T-helper 9 cell (primary cell): Measurements from ENCODE around the gene TTC36.
"Not testable (repeated sequence)": the region's sequence is repeated elsewhere in the genome, so short reads cannot be mapped to it uniquely, and the experiment has no call there.

Source experiments
- DNase-seq: peaks from one replicate; pipeline ENCODE4 v3.0.0-alpha.2; 2020

The TTC36 gene

DNA sequence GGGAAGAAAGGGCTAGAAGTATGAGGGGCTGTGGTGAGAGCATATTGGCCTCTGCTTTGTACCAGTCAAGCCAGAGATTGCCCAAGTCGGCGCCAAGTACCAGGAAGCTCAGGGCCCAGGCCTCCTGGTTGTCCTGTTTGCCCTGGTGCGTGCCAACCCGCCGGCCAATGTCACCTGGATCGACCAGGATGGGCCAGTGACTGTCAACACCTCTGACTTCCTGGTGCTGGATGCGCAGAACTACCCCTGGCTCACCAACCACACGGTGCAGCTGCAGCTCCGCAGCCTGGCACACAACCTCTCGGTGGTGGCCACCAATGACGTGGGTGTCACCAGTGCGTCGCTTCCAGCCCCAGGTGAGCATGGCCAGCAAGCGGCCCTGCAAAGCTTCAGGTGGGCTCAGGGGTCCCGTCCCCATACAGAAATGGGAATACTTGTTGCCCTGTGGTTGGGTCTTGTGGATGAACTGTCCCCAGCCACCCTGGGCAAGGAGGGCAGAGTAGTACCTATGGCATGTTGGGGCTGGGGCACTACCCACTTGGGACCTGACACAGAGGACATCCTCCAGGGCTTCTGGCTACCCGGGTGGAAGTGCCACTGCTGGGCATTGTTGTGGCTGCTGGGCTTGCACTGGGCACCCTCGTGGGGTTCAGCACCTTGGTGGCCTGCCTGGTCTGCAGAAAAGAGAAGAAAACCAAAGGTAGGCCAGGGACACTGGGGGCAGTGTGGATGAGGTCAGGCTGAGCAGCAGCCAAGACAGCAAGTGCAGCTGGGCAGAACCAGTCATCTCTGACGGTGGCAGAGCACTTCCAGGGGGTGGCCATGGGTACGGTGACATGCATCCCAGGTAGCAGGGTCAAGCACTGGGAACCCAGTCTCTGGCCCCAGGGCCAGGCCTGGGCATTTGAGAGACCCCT, 5.8 kb downstream of the TTC36 start:
- no peak for DNase-seq

DNA sequence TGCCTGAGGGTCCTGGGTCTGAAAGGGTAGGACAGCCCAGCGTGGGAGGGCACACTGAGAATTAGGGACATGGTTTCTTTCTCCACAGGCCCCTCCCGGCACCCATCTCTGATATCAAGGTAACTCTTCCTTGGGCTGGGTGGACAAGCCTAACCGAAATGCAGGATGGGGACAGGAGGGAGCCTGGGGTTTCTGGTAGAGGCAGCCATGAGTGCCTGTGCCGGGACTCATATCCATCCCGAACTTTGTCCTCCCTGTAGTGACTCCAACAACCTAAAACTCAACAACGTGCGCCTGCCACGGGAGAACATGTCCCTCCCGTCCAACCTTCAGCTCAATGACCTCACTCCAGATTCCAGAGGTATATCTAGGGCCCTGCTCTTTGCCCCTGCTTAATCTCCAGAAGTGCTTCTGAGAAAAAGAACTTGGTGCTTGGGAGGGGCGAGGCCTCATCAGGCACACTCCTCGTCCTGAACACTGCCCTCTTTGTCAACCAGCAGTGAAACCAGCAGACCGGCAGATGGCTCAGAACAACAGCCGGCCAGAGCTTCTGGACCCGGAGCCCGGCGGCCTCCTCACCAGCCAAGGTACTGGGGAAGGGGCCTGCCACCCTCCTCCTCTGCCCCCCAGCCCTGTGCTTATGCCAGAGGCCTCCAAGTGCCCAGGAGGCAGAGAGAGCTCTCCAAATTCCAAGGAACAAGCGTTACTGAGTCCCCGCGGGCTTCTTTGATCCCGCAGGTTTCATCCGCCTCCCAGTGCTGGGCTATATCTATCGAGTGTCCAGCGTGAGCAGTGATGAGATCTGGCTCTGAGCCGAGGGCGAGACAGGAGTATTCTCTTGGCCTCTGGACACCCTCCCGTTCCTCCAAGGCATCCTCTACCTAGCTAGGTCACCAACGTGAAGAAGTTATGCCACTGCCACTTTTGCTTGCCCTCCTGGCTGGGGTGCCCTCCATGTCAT, 6.8 kb downstream of the TTC36 start:
- DNase-seq: no peak

DNA sequence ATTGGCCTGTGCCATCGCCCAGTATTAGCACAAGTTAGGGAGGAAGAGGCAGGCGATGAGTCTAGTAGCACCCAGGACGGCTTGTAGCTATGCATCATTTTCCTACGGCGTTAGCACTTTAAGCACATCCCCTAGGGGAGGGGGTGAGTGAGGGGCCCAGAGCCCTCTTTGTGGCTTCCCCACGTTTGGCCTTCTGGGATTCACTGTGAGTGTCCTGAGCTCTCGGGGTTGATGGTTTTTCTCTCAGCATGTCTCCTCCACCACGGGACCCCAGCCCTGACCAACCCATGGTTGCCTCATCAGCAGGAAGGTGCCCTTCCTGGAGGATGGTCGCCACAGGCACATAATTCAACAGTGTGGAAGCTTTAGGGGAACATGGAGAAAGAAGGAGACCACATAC, 8.0 kb downstream of the TTC36 start:
- DNase-seq: no peak

DNA sequence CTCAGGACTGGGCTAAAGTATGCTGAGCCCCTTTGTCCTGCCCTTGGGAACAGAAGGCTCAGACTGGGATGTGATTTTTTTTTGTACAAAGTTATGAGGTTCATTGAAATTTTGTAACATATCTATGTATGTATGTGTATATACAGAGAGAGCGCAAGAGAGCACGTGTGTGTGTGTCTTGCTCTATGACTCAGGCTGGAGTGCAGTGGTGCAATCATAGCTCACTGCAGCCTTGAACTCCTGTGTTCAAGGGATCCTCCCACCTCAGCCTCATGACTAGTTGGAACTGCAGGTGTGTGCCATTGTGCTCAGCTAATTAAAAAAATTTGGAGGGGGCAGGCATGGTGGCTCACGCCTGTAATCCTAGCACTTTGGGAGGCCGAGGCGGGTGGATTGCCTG, 9.5 kb downstream of the TTC36 start:
- no peak for DNase-seq

DNA sequence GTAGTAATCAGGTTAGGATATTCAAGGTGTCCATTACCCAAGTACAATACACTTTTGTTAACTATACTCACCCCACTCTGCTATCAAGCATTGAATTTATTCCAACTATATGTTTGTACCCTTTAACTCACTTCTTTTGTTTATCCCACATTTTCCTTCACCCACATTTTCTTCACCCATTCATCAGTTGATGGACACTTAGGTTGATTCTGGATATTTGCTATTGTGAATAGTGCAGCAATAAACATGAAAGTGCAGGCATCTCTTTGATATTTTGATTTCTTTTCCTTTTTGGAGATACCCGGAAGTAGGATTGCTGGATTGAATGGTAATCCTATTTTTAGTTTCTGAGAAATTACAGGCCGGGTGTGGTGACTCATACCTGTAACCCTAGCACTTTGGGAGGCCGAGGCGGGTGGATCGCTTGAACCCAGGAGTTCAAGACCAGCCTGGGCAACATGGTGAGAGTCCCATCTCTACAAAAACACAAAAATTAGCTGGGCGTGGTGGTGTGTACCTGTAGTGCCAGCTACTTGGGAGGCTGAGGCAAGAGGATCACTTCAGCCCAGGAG, 10.2 kb downstream of the TTC36 start:
- no peak for DNase-seq

- DNase-seq: no peak
These were observed 16.9 kb downstream of the TTC36 start for GRCh38 chr11:118544010-118544646.

DNA sequence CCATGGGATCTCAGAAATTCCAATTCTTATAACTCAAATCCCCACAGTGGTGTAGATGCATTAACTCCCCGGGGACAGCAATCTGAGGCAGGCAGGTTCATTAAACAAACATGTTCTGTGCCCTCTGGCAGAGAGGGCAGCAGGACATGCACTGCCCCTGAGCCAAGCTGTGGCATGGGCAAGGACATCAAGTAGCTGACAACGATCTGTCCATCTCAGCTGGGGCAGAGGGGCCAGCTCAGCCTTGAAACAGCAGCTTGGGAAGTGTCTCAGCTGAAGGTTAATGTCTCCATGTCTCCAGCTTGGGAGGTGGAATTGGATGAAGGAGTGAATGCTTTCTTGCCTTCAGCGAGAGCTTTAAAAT, 17.4 kb downstream of the TTC36 start:
- no peak for DNase-seq

DNA sequence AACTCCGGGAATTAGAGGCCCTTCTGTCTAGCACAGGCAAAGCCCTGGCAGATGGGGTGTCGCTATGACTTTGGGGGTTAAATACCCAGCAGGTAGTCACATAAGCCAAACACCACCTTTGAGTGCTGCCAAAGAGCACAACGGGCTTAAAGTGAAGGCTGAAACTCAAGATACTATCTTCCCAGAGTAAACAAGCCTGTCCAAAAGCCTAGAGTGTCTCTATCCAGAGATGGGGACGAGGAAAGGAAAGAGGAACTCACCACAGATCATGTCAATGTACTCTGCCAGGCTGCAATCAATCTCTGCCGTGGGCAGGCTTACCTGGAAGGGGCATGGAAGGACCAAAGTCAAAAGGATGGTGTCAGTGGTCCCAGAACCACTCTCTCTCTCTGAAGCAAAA, 18.3 kb downstream of the TTC36 start:
- DNase-seq: no peak

DNA sequence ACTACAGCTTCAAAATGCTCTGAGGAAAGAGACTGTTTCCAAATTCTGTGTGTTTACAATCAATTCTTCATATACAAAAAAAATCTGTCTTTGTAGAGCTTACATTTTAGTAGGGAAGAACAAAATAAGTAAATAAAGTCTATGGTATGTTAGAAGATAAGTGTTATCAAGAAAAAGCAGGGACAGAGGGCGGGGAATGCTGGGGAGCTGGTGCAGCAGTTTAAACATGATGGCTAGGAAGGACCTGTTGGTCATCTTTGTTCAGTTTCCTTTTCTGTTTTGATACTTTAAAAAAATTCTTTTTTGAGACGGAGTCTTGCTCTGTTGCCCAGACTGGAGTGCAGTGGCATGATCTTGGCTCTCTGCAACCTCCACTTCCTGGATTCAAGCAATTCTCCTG, 19.9 kb downstream of the TTC36 start:
- DNase-seq: no peak

DNA sequence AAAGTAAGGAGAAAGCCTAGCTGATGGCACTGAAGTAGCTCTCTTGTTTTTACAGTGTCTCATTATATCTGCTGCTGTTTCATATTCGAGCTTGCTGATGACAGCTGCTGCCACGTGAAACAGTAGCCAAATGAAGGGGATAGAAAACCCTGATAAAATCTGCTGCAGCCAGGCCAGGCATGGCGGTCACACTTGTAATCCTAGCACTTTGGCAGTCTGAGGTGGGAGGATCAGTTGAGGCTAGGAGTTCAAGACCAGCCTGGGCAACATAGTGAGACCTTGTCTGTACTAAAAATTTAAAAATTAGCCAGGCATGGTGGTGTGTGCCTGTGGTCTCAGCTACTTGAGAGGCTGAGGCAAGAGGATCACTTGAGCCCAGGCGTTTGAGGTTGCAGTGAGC, 25.1 kb downstream of the TTC36 start:
- DNase-seq: no peak

GRCh38 chr11:118560806-118561205, 33.5 kb downstream of the TTC36 start:
- no peak for DNase-seq

DNA sequence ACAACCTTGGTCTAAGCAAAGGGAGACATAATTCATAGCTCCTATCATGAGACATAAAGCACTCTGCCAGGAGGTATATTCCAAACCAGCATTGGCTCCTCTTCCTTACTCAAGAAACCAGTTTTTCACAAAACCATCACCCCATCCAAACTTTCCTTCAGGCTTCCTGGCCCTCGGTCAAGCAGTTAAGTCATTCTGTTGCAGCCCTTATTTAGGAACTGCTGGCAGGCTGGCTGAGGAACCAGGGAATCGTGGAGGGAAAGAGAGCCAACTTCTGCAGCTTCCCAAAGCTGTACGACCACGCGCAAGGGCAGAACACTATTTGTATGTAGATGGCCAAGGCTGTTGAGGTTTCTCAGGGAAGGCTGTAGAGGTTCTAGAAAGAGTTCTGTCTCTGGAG, 37.8 kb downstream of the TTC36 start:
- no peak for DNase-seq

- DNase-seq: no peak
These were observed 42.4 kb downstream of the TTC36 start for GRCh38 chr11:118569670-118570069.

DNA sequence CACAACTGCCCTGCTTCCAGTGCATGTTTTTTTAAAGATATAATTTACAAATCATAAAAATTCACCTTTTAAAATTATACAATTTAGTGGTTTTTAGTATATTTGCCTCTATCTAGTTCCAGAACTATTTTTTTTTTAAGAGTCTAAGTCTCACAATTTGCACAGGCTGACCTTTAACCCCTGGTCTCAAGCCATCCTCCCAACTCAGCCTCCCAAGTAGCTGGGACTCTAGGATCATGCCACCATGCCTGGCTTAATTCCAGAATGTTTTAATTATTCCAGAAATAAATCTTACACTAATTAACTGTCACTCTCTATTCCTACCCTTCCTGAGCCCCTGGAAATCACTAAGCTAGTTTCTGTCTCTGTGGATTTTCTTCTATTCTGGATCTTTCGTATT, 43.5 kb downstream of the TTC36 start:
- DNase-seq: no peak

GRCh38 chr11:118571701-118572060, 44.4 kb downstream of the TTC36 start:
- DNase-seq: peak; percentile 4

DNA sequence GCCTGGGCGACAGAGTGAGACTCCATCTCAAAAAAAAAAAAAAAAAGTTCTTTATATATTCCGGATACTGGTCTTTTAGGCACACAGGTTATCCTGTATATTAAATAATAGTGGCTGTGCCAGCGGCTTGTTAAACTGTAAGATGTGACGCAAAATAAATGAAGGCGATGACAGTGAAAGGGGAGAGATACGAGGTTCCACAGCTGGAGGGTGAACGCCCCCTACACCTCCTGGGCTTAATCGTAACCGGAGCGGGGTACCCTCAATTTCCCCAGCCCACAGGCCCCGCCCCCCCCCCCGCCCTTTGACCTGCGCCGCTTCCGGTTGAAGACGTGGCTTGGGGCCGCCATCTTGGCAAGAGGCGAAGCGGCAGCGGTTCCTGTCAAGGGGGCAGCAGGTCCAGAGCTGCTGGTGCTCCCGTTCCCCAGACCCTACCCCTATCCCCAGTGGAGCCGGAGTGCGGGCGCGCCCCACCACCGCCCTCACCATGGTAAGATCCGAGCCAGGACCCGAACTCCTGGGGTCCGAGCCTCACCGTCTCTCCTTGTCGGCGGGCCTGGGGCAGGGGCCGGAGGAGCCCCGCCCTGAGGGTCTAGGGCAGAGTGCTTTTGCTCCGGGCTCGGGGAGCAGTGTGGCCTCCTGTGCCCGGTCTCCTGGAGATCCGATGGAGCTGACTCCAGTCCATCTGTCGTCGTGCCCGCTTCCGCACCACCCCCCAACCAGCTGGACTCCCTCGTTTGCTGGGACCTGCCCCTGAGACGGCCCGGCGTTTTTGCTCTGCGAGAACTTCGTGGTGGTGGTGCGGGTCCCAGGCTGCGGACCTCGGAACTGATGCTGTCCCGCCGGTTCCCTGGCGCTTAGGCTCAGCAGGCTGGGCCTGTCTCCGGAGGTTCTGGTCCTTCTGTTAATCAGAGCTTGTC, 45.0 kb downstream of the TTC36 start, which contains the start of gene ARCN1:
Gene ARCN1 (plus strand): TSS at position 349 of the 920 bp plus-strand sequence. CDS start 139 bp downstream, at position 488.
- DNase-seq: peak; percentile 66

DNA sequence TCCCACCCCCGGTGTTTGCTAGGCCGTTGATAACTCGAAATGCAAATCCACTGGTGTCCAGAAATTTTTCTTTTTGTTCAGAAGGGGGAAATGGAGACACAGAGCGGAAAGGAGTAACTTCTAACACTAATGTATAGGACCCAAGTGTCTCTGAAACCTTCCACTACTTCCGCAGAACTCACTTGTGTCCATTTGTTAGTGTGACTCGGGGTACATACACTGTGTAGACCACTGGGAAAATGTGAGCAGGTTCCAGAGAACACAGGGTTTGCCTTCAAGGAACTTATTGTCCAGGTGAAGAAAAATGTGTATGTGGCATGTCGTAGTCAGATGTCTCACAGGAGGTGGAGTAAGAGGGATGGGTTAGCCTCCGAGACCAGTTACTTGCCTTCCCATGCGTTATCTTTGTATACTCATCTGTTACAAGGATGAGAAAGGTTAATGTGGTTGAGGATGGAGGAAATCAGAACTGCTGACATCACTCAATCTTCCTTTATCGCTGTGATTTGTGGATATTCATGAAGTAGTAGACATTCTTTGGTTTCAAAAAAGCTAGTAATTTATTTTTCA, 45.8 kb downstream of the TTC36 start:
- no peak for DNase-seq

DNA sequence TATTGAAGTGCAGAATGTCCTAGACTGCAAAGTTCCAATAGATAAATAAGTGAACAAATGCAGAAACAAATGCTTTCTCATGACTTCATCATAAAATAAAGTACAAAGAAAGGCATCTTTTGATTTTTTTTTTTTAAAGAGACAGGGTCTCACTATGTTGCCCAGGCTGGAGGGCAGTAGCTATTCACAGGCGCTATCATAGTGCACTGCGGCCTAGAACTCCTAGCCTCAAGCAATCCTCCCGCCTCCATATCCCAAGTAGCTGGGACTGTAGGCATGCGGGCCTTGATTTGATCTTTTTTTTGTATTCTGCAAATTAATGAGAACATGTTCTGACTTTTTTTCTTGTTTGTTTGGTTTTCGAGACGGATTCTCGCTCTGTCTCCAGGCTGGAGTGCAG, 47.4 kb downstream of the TTC36 start:
- DNase-seq: no peak

- not testable (repeated sequence) for DNase-seq
These were observed 50.7 kb downstream of the TTC36 start for GRCh38 chr11:118577995-118578394.
